ENCODE results near the gene ABCG2.

The ABCG2 gene

DNA sequence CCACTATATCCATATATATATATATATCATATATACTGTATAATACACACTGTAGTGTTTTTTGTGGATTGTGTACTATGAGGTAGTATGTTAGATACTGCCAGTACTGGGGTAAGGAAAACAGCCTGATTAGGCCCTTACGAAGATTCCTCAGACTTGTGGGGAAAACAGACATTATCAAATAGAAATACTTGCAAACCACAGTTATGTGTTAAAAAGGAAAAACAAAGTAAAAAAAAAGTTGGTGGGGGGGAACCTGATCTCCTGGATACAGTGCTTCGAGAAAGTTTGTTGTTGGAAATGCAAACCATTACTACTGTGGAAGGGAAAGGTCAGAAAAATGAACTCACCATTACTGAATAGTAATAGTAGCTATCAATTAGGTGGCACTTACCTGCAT lies 98.0 kb downstream of the ABCG2 start:
- no peak for TF ChIP-seq EZH2phosphoT487 (IDR thresholded peaks at IDR 0.05; ENCODE audit: low read depth)
- TF ChIP-seq, protein P1, sequence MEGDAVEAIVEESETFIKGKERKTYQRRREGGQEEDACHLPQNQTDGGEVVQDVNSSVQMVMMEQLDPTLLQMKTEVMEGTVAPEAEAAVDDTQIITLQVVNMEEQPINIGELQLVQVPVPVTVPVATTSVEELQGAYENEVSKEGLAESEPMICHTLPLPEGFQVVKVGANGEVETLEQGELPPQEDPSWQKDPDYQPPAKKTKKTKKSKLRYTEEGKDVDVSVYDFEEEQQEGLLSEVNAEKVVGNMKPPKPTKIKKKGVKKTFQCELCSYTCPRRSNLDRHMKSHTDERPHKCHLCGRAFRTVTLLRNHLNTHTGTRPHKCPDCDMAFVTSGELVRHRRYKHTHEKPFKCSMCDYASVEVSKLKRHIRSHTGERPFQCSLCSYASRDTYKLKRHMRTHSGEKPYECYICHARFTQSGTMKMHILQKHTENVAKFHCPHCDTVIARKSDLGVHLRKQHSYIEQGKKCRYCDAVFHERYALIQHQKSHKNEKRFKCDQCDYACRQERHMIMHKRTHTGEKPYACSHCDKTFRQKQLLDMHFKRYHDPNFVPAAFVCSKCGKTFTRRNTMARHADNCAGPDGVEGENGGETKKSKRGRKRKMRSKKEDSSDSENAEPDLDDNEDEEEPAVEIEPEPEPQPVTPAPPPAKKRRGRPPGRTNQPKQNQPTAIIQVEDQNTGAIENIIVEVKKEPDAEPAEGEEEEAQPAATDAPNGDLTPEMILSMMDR (IDR thresholded peaks at IDR 0.05; ENCODE audit: low read depth, low read length) = no peak
- Histone ChIP-seq H3K27me3 (ENCODE audit: low read depth, low read length) (no peaks in the 10 kb centered on the region), H3K4me3 (ENCODE audit: low read length) (no peak overlapping the region), H3K27ac (ENCODE audit: low read length) (no peak overlapping the region), H3K9ac (ENCODE audit: low read length) (no peak overlapping the region), H2AFZ (ENCODE audit: low read depth, low read length) (no peak overlapping the region), H3K9me3 (ENCODE audit: insufficient read depth, low read length) (no peaks in the 10 kb centered on the region), H3K36me3 (replicated peaks; ENCODE audit: low read depth, low read length) (peaks cover 8% of the 10 kb centered on the region), H4K20me1 (ENCODE audit: insufficient read depth, low read length) (no peaks in the 10 kb centered on the region), H3K4me1 (ENCODE audit: low read length) (no peaks in the 10 kb centered on the region), H3K4me2 (ENCODE audit: low read length) (no peak overlapping the region), H3K79me2 (ENCODE audit: low read length) (no peaks in the 10 kb centered on the region)

DNA sequence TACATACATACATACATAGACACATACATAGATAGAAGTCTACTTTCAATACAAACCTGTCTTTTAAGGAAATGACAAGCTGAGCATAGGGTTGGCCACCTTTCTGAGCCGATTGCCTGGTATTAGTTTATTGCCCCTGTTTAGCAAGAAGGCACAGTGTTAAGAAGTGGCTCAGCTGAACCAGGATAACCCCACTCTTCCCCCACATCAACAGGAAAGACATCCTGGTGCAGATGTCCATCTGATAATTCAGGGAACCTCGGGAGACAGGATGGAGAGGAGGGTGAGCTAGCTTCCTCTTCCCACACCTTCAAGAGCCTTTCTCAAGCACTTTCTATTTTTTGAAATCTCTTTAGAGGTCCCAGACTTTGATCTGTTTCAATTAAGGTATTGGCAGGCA lies 98.7 kb downstream of the ABCG2 start:
- Histone ChIP-seq H2AFZ (ENCODE audit: low read depth, low read length) (no peak overlapping the region), H3K27me3 (ENCODE audit: low read depth, low read length) (no peaks in the 10 kb centered on the region), H3K9ac (ENCODE audit: low read length) (no peak overlapping the region), H3K9me3 (ENCODE audit: insufficient read depth, low read length) (no peaks in the 10 kb centered on the region), H4K20me1 (ENCODE audit: insufficient read depth, low read length) (no peaks in the 10 kb centered on the region), H3K4me2 (ENCODE audit: low read length) (no peak overlapping the region), H3K36me3 (replicated peaks; ENCODE audit: low read depth, low read length) (peaks cover 7% of the 10 kb centered on the region), H3K4me1 (ENCODE audit: low read length) (no peaks in the 10 kb centered on the region), H3K4me3 (ENCODE audit: low read length) (no peak overlapping the region), H3K79me2 (ENCODE audit: low read length) (no peaks in the 10 kb centered on the region), H3K27ac (ENCODE audit: low read length) (no peak overlapping the region)
- no peak for TF ChIP-seq EZH2phosphoT487 (IDR thresholded peaks at IDR 0.05; ENCODE audit: low read depth)
- TF ChIP-seq, protein P1 (IDR thresholded peaks at IDR 0.05; ENCODE audit: low read depth, low read length) = no peak

DNA sequence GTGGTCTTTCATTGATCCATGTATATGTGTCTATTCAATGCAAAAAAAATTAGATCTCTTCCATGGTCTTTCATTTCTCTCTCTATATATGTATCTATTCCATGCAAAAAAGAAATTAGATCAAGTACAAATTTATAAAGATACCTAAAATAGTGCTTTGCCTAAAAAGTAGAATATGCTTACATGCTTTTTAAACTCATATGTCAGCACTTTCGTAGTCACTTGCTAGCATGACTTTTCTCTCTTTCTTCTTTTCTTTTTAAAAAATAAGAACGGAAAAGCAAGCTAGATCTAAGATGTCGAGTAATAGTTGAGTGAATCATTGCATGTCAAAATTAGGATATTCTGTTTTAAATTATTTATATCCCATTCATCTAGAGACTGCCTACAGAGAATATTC lies 100.1 kb downstream of the ABCG2 start:
- no peaks in the 10 kb centered on the region for H4K20me1 ChIP-seq (ENCODE audit: insufficient read depth, low read length)
- H2AFZ ChIP-seq (ENCODE audit: low read depth, low read length) = no peak overlapping the region
- H3K79me2 ChIP-seq (ENCODE audit: low read length) = no peaks in the 10 kb centered on the region
- H3K4me1 ChIP-seq (ENCODE audit: low read length) = no peaks in the 10 kb centered on the region
- H3K9ac ChIP-seq (ENCODE audit: low read length) = no peak overlapping the region
- H3K36me3 ChIP-seq (replicated peaks; ENCODE audit: low read depth, low read length) = peaks cover 7% of the 10 kb centered on the region
- no peak overlapping the region for H3K4me3 ChIP-seq (ENCODE audit: low read length)
- H3K9me3 ChIP-seq (ENCODE audit: insufficient read depth, low read length) = no peaks in the 10 kb centered on the region
- H3K27ac ChIP-seq (ENCODE audit: low read length) = no peak overlapping the region
- H3K27me3 ChIP-seq (ENCODE audit: low read depth, low read length) = no peaks in the 10 kb centered on the region
- no peak overlapping the region for H3K4me2 ChIP-seq (ENCODE audit: low read length)
- TF ChIP-seq EZH2phosphoT487 (IDR thresholded peaks at IDR 0.05; ENCODE audit: low read depth) = no peak
- TF ChIP-seq, protein P1 (IDR thresholded peaks at IDR 0.05; ENCODE audit: low read depth, low read length) = no peak

DNA sequence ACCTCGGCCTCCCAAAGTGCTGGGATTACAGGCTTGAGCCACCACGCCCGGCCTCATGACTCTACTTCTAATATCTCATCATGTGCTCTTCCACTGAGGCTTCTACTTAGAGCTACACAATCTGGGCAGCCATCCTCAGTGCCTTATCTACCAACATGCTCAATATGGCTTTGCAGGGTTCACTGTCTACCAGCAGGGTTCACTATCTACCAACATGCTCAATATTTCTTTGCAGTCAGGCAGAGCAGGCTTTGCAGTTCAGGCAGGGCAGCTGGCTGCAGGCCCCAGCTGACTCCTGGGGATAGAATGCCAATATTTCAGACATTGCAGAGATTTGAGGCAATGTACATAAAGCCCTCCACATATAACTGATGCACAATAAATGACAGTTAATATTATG lies 103.5 kb downstream of the ABCG2 start:
- 0 out of 2 replicates have a peak, but pooled peaks cover 4% of the 10 kb centered on the region for H3K4me1 ChIP-seq (ENCODE audit: low read length)
- peaks cover 3% of the 10 kb centered on the region for H3K36me3 ChIP-seq (replicated peaks; ENCODE audit: low read depth, low read length)
- H3K4me3 ChIP-seq (ENCODE audit: low read length) = no peak overlapping the region
- TF ChIP-seq, protein P1 (IDR thresholded peaks at IDR 0.05; ENCODE audit: low read depth, low read length) = peak; percentile 57
- TF ChIP-seq EZH2phosphoT487 (IDR thresholded peaks at IDR 0.05; ENCODE audit: low read depth) = no peak
- no peak overlapping the region for H3K27ac ChIP-seq (ENCODE audit: low read length)
- no peaks in the 10 kb centered on the region for H3K9me3 ChIP-seq (ENCODE audit: insufficient read depth, low read length)
- H3K79me2 ChIP-seq (ENCODE audit: low read length) = no peaks in the 10 kb centered on the region
- no peak overlapping the region for H2AFZ ChIP-seq (ENCODE audit: low read depth, low read length)
- H3K27me3 ChIP-seq (ENCODE audit: low read depth, low read length) = no peaks in the 10 kb centered on the region
- H3K9ac ChIP-seq (ENCODE audit: low read length) = no peak overlapping the region
- H3K4me2 ChIP-seq (ENCODE audit: low read length) = no peak overlapping the region
- no peaks in the 10 kb centered on the region for H4K20me1 ChIP-seq (ENCODE audit: insufficient read depth, low read length)

Measured in OCI-LY3 (cell line).